Activated naive CD4-positive, alpha-beta T cell treated with anti-CD3 and anti-CD28 coated beads, Interleukin-2, amount 50 U/mL, for 24 hours (primary cell): ENCODE measurements around the gene FAM187B.
A peak's percentile ranks its signal among the peaks of the same experiment; 100 is the strongest.

Source experiments
- H3K27ac Mint-ChIP-seq: one replicate; pipeline ENCODE4 v1.8.0; 2021; ENCODE audit warnings: mild to moderate bottlenecking, mixed read lengths
- H3K27me3 Mint-ChIP-seq: one replicate; pipeline ENCODE4 v1.8.0; 2021; ENCODE audit warnings: mixed read lengths
- H3K36me3 Mint-ChIP-seq: one replicate; pipeline ENCODE4 v1.8.0; 2021; ENCODE audit warnings: mixed read lengths
- H3K4me1 Mint-ChIP-seq: one replicate; pipeline ENCODE4 v1.8.0; 2021; ENCODE audit warnings: mixed read lengths
- H3K4me3 Mint-ChIP-seq: one replicate; pipeline ENCODE4 v1.8.0; 2021; ENCODE audit warnings: mild to moderate bottlenecking, mixed read lengths
- H3K9me3 Mint-ChIP-seq: one replicate; pipeline ENCODE4 v1.8.0; 2021; ENCODE audit warnings: mixed read lengths

The FAM187B gene

GRCh38 chr19:35228177-35228930, at the start of gene FAM187B:
FAM187B (minus strand) TSS chr19:35228739; CDS start chr19:35228680, 59 bp downstream.
- Mint-ChIP-seq H3K9me3 (no peaks in the 10 kb centered on the region), H3K27me3 (no peaks in the 10 kb centered on the region), H3K4me1 (peaks cover 25% of the 10 kb centered on the region), H3K36me3 (no peaks in the 10 kb centered on the region), H3K27ac (peak within 1 kb of the TSS; percentile 65), H3K4me3 (no peak within 1 kb of the TSS)

- H3K9me3 Mint-ChIP-seq: no peaks in the 10 kb centered on the region
- H3K36me3 Mint-ChIP-seq: peaks cover 4% of the 10 kb centered on the region
- no peak overlapping the region for H3K4me3 Mint-ChIP-seq
- peaks cover 16% of the 10 kb centered on the region for H3K4me1 Mint-ChIP-seq
- H3K27ac Mint-ChIP-seq: no peak overlapping the region
- no peaks in the 10 kb centered on the region for H3K27me3 Mint-ChIP-seq
Observed at GRCh38 chr19:35276706-35277281, 48.3 kb upstream of the FAM187B start.

- Mint-ChIP-seq H3K27ac (no peak overlapping the region), H3K4me1 (peaks cover 28% of the 10 kb centered on the region), H3K9me3 (no peaks in the 10 kb centered on the region), H3K4me3 (no peak overlapping the region), H3K36me3 (peaks cover 4% of the 10 kb centered on the region), H3K27me3 (no peaks in the 10 kb centered on the region)
Observed at GRCh38 chr19:35274323-35274722, 45.8 kb upstream of the FAM187B start.

GRCh38 chr19:35273686-35274259, 45.2 kb upstream of the FAM187B start:
- H3K9me3 Mint-ChIP-seq: no peaks in the 10 kb centered on the region
- no peaks in the 10 kb centered on the region for H3K27me3 Mint-ChIP-seq
- no peak overlapping the region for H3K4me3 Mint-ChIP-seq
- H3K27ac Mint-ChIP-seq: no peak overlapping the region
- peaks cover 28% of the 10 kb centered on the region for H3K4me1 Mint-ChIP-seq
- peaks cover 4% of the 10 kb centered on the region for H3K36me3 Mint-ChIP-seq

- H3K9me3 Mint-ChIP-seq: no peaks in the 10 kb centered on the region
- peaks cover 4% of the 10 kb centered on the region for H3K36me3 Mint-ChIP-seq
- H3K4me1 Mint-ChIP-seq: peaks cover 28% of the 10 kb centered on the region
- no peaks in the 10 kb centered on the region for H3K27me3 Mint-ChIP-seq
- H3K4me3 Mint-ChIP-seq: no peak overlapping the region
- H3K27ac Mint-ChIP-seq: peak overlapping the region; percentile 91
Observed at GRCh38 chr19:35272954-35273649, 44.6 kb upstream of the FAM187B start.

GRCh38 chr19:35272122-35272719, 43.7 kb upstream of the FAM187B start:
- Mint-ChIP-seq H3K36me3 (peaks cover 4% of the 10 kb centered on the region), H3K4me3 (no peak overlapping the region), H3K27me3 (no peaks in the 10 kb centered on the region), H3K9me3 (no peaks in the 10 kb centered on the region), H3K27ac (peak overlapping the region; percentile 90), H3K4me1 (peaks cover 28% of the 10 kb centered on the region)

GRCh38 chr19:35271546-35271945, 43.0 kb upstream of the FAM187B start:
- Mint-ChIP-seq H3K27ac (peak overlapping the region; percentile 61), H3K27me3 (no peaks in the 10 kb centered on the region), H3K36me3 (peaks cover 4% of the 10 kb centered on the region), H3K9me3 (no peaks in the 10 kb centered on the region), H3K4me3 (no peak overlapping the region), H3K4me1 (peaks cover 28% of the 10 kb centered on the region)

- Mint-ChIP-seq H3K4me1 (peaks cover 36% of the 10 kb centered on the region), H3K36me3 (peaks cover 4% of the 10 kb centered on the region), H3K4me3 (peak overlapping the region; percentile 73), H3K9me3 (no peaks in the 10 kb centered on the region), H3K27ac (peak overlapping the region; percentile 30), H3K27me3 (no peaks in the 10 kb centered on the region)
Observed at GRCh38 chr19:35270381-35270811, 41.9 kb upstream of the FAM187B start.

GRCh38 chr19:35269438-35270117, 41.0 kb upstream of the FAM187B start:
- H3K4me1 Mint-ChIP-seq: peaks cover 42% of the 10 kb centered on the region
- peak overlapping the region; percentile 73 for H3K4me3 Mint-ChIP-seq
- peak overlapping the region; percentile 59 for H3K27ac Mint-ChIP-seq
- H3K36me3 Mint-ChIP-seq: peaks cover 4% of the 10 kb centered on the region
- no peaks in the 10 kb centered on the region for H3K9me3 Mint-ChIP-seq
- H3K27me3 Mint-ChIP-seq: no peaks in the 10 kb centered on the region

GRCh38 chr19:35268536-35269437, 40.2 kb upstream of the FAM187B start, which contains the start of gene USF2:
USF2 (plus strand) TSS chr19:35268962; CDS start chr19:35269102, 140 bp downstream.
- Mint-ChIP-seq H3K27ac (peak within 1 kb of the TSS; percentile 98), H3K9me3 (no peaks in the 10 kb centered on the region), H3K4me3 (peak within 1 kb of the TSS; percentile 95), H3K36me3 (peaks cover 2% of the 10 kb centered on the region), H3K27me3 (no peaks in the 10 kb centered on the region), H3K4me1 (peaks cover 44% of the 10 kb centered on the region)

- Mint-ChIP-seq H3K4me3 (peak overlapping the region; percentile 95), H3K27ac (peak overlapping the region; percentile 98), H3K4me1 (peaks cover 44% of the 10 kb centered on the region), H3K36me3 (peaks cover 2% of the 10 kb centered on the region), H3K27me3 (no peaks in the 10 kb centered on the region), H3K9me3 (no peaks in the 10 kb centered on the region)
Observed at GRCh38 chr19:35267818-35268535, 39.4 kb upstream of the FAM187B start.

- Mint-ChIP-seq H3K4me1 (peaks cover 44% of the 10 kb centered on the region), H3K27me3 (no peaks in the 10 kb centered on the region), H3K36me3 (peaks cover 2% of the 10 kb centered on the region), H3K27ac (peak overlapping the region; percentile 98), H3K9me3 (no peaks in the 10 kb centered on the region), H3K4me3 (peak overlapping the region; percentile 95)
Observed at GRCh38 chr19:35267353-35267817, 38.8 kb upstream of the FAM187B start.

- Mint-ChIP-seq H3K4me1 (peaks cover 38% of the 10 kb centered on the region), H3K27me3 (no peaks in the 10 kb centered on the region), H3K36me3 (peaks cover 2% of the 10 kb centered on the region), H3K27ac (peak overlapping the region; percentile 98), H3K4me3 (peak overlapping the region; percentile 95), H3K9me3 (no peaks in the 10 kb centered on the region)
Observed at GRCh38 chr19:35266520-35267352, 38.2 kb upstream of the FAM187B start.
